Stimulated activated naive CD8-positive, alpha-beta T cell treated with anti-CD3 and anti-CD28 coated beads, Interleukin-15, Interleukin-2, amounts not matched to agents 100 U/mL and 50 U/mL, for 24 hours (primary cell): Measurements from ENCODE around the gene POLR2E.
"Not testable (repeated sequence)": the region's sequence is repeated elsewhere in the genome, so short reads cannot be mapped to it uniquely, and the experiment has no call there.

Experiments used
- ATAC-seq: fragments of 150-1000 bp; cut with Tn5 transposase; one replicate; pipeline ENCODE4 v1.10.0; 2021
- DNase-seq: peaks from one replicate; pipeline ENCODE4 v3.0.0; 2021

POLR2E gene

DNA sequence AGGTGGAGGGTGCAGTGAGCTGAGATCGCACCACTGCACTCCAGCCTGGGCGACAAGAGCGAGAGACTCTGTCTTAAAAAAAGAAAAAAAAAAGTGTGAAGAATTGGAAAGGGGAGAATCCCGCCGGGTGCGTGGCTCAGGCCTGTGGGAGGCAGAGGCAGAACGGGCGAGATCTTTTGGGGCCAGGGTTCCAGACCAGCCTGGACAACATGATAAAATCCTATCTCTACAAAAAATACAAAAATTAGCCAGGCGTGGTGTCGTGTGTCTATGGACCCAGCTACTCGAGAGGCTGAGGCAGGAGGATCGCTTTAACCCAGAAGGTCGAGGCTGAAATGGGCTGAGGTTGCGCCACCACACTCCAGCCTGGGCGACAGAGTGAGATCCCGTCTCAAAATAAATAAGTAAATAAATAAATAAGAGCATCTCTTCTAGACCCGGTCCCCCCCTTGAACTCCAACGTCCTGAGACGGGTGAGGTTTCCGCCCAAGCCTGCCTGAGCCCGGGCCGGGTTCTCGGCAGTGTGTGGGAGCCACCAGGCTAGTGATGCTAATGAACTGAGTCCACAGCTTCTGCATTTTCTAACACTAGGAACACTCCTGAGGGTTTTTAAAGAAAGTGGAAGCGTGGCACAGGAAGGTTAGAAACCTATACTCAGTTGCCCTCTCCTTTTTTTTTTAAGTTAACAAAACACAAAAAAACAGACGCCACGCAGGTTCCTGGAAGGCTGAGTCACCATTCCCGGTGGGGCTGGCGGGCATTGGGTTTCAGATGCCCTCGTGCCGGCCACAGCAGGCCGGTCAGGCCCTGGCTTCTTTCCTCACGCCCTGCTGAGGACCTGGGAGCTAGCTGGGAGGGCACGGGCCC lies 30.7 kb upstream of the POLR2E start:
- ATAC-seq (no peak), DNase-seq (no peak)

DNA sequence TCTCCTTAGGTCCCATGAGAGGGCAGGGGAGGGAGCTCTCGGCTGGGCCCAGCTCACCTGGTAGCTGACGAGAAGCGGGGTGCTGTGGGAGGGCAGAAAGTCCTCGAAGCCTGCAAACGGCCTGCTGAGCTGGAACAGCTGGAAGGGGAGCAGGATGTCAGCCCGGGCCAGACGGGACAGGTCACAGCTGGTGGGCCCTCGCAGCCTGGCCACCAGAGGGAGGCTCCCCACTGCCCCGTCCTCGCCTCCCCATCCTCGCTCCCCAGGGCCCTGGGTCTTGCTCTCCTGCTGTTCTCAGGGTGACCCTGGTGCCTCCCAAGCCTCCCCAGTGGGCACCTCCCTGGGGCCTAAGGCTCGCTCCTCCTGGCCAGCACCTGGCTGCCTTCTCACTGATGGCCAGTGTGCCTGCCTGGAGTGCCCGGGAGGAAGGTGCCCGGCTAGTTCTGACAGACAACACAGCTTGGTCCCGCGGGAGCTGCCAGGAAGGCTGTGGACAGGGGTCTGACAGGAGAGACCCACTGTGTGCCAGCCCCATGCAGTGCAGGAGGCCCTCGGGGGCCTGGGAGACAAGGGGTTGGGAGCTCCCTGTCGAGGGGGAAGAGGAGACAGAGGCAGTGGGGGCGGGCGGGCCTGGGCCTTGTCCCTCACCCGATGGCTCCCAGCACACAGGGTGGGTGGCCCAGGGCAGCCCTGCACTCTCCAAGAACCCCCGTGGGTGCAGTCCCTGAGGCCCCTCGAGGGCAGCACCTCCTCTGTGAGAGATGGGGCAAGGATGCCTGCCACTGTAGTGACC lies 28.9 kb upstream of the POLR2E start:
- no peak for ATAC-seq
- DNase-seq: no peak

DNA sequence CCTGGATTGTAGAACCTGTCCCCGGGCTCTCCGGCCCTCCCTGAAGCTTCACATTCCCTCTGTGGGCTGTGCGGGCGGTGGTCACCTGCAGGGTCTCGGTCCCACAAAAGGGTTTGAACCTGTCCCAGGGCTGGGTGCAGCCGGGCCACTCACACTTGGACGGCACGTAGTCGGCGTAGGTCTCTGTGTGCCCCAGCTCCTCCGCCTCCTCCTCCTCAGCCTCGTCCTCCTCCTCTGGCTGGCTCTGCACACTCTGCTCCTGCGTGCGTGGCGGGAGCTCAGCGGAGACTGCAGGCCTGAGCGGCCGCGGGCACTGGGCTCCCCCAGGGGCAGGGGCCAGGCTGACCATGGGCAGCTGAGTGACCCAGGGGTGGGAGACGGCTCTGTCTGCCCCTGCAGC lies 28.2 kb upstream of the POLR2E start:
- DNase-seq (no peak), ATAC-seq (no peak)

DNA sequence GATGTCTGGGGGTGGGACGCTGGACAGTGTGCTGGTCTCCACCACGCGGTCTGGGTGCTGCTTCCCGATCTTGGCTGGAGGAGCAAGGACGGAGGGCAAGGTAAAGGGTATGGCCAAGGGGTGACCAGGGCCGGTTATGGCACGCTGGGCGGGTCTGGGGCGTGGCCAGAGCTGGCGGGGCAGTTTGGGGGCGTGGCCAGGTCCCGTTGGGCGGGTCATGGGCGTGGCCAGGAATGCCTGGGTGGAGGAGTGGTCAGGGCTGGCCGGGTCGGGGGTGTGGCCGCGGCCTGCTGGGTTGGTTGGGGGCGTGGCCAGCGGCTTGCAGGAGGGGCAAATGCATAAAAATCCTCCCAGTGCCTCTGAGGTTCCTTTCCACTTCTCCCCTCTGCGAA lies 27.8 kb upstream of the POLR2E start:
- DNase-seq (peak; percentile 81), ATAC-seq (peak; percentile 76)

DNA sequence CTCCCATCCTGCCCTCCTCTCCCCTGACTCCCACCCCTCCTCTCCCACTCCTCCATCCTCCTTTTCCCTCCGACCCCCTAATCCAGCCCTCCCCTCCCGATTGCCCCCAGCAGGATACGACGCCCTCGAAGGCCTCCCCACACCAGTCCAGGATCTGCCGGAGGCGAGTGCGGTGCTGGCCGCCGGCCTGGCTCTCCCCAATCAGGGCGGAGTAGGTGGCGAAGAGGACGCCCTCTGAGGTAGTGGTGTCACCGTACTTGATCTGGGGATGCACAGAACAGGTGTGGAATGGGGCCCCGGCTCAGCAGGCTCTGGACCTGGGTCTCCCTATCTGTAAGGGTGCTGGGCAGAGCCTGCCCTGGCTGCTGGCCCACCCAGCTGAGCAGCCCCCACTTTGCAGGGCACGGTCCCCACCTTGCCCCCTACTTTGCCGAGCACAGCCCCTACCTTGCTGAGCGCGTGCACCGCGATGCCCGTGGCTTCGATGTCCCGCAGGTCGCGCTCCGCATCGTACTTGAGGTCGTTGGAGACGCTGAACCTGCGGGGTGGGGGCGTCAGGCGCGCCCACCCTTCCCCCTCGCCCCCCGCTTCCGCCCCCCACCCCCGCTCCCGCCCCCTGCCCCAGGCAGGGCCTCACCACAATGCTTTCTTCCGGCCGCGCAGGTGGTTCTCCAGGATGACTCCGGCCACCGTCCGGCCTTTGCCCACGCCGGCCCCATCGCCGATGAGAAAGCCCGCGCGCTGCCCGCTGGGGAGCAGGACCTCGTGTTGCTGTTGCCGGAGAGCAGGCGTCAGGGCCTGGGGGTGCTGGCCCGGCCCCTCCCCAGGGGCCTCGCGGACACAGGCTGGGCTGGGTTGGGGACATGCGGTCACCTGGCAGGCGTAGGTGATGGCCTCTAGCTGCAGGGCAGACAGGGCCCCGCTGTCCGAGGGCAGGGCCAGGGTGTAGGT lies 27.1 kb upstream of the POLR2E start:
- ATAC-seq: no peak
- DNase-seq: no peak

DNA sequence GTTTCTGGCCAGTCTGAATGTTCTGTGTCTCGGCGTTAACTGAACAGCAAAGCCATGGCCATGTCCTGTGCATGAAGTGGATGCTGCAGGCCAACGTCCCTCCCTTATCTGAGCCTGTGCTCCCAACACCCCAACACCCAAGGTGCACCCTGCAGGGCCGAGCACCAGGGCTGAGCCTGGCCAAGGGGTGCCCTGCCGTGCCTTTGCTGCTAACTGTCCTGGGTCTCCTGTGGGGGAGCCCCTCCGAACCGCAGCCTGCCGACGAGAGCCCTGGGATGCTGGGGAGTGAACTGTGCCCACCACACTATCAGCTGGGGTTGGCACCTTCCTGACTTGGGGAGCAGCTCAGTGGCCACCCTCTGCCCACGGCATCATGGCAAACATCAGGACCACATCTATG lies 26.2 kb upstream of the POLR2E start:
- ATAC-seq: no peak
- DNase-seq: no peak

DNA sequence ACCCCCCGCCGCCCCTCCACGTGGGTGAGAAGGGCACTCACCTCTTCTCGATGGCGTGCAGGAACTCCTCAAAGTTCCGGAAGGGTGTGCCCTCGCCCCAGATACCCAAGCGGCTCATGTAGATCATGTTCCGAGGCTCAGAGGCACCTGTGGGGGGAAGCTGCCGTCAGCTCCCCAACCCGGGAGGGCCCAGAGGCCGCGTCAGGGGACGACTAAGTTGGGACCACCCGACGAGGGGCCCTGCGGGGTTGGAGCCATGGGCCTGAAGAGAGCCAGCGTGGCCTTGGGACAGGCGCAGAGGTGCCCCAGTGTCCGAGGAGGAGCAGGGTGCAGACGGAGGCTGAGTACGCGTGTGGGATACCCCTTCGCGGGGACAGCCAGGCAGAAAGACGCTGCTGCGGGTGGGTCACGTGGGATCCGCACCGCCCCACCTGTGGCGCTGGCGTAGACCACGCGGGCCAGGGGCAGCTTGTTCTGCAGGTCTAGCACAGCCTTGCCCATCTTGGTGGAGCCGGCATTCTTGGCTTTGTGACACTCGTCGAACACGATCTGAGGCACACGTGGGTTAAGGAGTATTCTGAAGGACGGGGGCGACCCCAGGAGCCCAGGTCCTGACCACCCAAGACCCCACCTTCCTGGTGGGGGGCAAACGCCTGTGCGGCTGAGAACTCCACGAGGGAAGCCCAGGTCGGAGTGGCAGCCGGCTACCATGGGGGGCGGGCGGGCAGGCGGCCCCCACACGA lies 24.5 kb upstream of the POLR2E start:
- DNase-seq (no peak), ATAC-seq (no peak)

DNA sequence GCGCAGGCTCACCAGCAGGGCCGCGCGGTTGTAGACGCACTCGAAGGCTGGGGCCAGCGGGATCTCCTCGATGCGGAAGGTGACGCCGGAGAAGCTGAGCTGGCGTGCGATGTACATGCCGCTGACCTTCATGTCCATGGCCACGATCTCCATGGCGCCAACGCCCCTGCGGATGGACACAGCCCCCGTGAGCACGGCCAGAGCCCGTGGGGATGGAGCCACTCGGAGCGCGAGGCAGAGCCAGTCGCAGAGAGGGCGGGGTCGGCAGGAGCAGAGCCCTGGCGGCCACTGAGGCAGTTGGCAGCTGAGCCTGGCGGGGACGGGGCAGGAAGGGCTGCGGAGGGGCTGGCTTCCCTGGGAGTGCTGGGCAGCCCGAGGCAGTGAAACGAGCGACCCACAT lies 23.8 kb upstream of the POLR2E start:
- ATAC-seq: no peak
- no peak for DNase-seq

- no peak for DNase-seq
These were observed 22.5 kb upstream of the POLR2E start for GRCh38 chr19:1117654-1118053.

DNA sequence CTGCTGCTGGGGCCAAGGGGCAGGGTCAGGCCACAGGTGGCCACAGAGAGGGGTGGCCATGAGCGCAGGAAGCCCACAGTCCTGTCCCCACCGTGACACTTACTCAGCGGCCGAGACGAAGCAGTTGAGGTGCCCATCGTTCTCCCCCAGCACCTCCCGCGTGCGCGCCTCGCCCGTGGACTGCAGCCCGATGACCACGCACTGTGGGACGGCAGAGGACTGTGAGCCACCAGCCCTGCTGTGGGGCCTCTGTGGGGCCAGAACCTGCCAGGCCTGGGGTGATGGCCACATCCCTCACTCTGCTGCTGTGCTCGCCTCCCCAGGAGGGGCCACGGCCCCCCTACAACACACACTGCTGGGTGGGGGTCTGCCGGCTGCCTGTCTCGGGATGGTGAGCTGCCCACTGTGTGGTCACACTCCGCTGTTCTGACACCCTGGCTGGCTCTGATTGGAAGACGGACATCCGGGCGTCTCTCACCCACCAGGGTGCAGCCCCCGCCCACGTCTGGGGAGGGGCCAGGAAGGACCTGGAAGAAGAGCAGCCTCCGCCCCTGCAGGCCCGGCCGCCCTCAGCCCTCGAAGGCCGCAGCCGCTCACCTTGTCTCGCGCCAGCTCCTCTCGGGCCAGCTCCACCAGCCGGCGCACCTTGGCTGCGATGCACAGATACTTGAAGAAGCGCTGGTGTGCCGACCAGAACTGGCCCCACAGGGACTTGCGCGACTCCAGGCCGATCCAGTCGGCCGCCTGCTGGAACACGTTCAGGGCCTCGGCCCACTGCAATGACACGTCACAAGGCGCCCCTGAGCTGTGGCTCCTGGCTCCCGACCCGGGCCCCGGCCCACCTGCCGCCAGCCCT lies 21.8 kb upstream of the POLR2E start:
- DNase-seq (no peak), ATAC-seq (no peak)

More at GRCh38 chr19:1117654-1118053, 22.5 kb upstream of the POLR2E start:
- no peak for ATAC-seq

DNA sequence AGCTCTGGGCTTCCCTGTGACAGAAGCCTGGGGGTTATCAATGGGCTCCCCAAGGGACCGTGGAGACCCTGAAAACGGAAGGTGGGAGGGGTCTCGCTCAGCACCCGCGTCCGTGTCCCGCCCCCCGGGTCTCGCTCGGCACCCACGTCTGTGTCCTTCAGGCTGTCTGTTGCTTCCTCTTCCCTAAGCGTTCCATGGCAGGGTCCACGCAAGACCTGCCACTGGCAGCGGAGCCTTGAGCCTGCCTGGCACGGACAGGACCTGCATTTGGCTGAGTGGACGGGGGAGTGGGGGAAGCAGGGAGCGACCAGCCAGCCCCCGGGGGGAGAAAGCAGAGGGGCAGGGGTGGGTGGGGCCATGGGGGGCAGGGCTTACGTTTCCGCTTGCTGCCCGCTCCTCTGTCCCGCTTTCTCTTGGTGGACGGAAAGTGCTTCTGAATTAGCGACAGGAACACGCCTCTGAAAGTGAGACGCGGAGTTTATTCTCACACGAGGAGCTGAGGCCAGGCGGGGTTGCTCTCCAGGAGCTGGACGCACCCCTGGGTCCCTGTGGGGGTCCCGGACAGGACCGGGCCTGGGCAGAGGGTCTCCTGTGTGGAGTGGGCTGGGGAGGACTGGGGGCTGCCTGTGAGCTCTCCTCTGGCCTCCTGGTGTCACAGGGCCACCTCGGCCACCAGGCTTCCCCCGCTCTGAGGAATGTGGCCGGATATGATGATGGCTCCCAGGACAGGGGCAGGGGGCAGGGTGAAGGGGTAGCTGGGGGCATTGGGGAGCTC lies 20.7 kb upstream of the POLR2E start:
- ATAC-seq: no peak
- no peak for DNase-seq

GRCh38 chr19:1114728-1115127 lies 19.6 kb upstream of the POLR2E start:
- DNase-seq, ATAC-seq: not testable (repeated sequence)

GRCh38 chr19:1113986-1114483 lies 18.9 kb upstream of the POLR2E start:
- no peak for ATAC-seq
- DNase-seq: no peak

GRCh38 chr19:1113030-1113985 lies 18.1 kb upstream of the POLR2E start:
- DNase-seq (peak; percentile 92), ATAC-seq (peak; percentile 73)

GRCh38 chr19:1112268-1113029 lies 17.3 kb upstream of the POLR2E start:
- no peak for ATAC-seq

DNA sequence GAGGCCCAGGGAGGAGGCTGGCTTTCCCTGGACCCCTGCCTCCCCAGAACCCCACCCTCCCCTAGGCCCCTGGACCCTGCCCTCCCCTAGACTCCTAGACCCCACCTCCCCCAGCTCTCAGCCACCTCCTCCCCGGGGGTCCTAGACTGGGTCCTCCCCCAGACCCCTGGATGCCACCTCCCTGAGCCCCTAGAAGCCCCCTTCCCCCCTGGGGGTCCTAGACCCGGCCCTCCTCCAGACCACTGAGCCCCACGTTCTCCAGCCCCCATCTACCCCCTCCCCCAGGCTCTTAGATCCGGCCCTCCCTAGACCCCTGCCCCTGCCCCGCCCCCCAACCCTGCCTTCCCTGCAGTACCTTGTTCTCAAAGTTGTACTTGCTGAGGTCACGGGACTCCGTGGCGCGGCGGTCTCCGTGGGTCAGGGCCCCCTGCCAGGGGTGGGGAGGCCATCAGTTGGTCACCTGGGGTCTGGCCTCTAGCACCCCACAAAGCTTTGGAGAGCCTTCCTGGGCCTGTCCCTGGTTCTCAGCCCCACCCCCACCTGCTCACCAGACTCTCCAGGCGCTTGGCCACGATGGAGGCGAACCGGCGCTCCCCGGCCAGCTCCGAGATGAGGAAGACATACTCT lies 16.6 kb upstream of the POLR2E start:
- DNase-seq (no peak), ATAC-seq (no peak)

More at GRCh38 chr19:1112268-1113029, 17.3 kb upstream of the POLR2E start:
- DNase-seq: peak; percentile 37
